Activated T-cell treated with anti-CD3 and anti-CD28 coated beads, Interleukin-2, amount 50 U/mL, for 72 hours (primary cell): ENCODE data around the gene CAMTA1. TPM values are rescaled to one million over a fixed set of nuclear protein-coding genes. Genes with fewer than 3 reads are reported as not detected.

Source experiments
- ATAC-seq, 2 donors: fragments of 150-1000 bp; cut with Tn5 transposase; replicated peaks in 1 of 2; 2 replicates each; pipeline ENCODE4 v1.10.0; 2021; ENCODE audit warnings: moderate library complexity in 2 of 2, mild to moderate bottlenecking in 1 of 2
- DNase-seq, 2 donors: peaks; one replicate each; pipeline ENCODE4 v3.0.0; 2021 to 2022; ENCODE audit warnings: mixed read lengths in 1 of 2
- H3K27ac Mint-ChIP-seq: one replicate; pipeline ENCODE4 v1.8.0; 2022; ENCODE audit warnings: mild to moderate bottlenecking, moderate library complexity, mixed read lengths
- H3K27me3 Mint-ChIP-seq: one replicate; pipeline ENCODE4 v1.8.0; 2022; ENCODE audit warnings: low read depth, mixed read lengths
- H3K36me3 Mint-ChIP-seq, 2 donors: one replicate each; pipeline ENCODE4 v1.8.0; 2022; ENCODE audit warnings: mixed read lengths in 2 of 2, mild to moderate bottlenecking in 1 of 2; ENCODE audit not compliant: insufficient read depth in 2 of 2
- H3K4me1 Mint-ChIP-seq: one replicate; pipeline ENCODE4 v1.8.0; 2022; ENCODE audit warnings: low read depth, mixed read lengths
- H3K4me3 Mint-ChIP-seq, 2 donors: one replicate each; pipeline ENCODE4 v1.8.0; 2022; ENCODE audit warnings: mild to moderate bottlenecking in 2 of 2, mixed read lengths in 2 of 2, moderate library complexity in 2 of 2
- H3K9me3 Mint-ChIP-seq, 2 donors: one replicate each; pipeline ENCODE4 v1.8.0; 2022; ENCODE audit warnings: mixed read lengths in 2 of 2
- total RNA-seq, 2 donors: library from RNA; stranded (reverse); gene quantifications; one replicate each; pipeline ENCODE4 v1.2.3, GENCODE V29; 2022

Gene CAMTA1
- total RNA-seq, 2 donors from 2014 or later: 47.8 to 63.3 TPM

DNA sequence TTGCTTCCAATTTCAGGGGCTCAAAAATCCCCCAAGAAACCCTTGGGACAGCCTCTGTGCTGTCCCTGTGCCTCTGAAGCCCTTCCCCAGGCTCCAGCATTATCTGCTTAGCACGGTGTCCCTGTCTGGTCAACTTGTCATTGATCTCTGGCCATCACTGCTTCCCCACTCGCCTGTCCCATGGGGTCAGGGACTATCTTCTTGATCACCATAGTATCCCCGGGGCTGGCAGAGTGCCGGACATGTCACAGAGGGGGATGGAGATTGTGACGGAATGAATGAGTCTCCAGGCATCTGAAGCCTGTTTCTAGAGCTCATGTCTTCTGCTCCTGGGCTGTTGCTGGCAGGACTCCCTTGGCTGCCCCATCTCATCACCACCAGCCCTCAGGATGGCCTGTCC, 886.4 kb downstream of the CAMTA1 start:
- Mint-ChIP-seq H3K27ac (no peak overlapping the region), H3K9me3 (no peaks in the 10 kb centered on the region), H3K4me3 (no peak overlapping the region), H3K27me3 (no peaks in the 10 kb centered on the region), H3K36me3 (no peaks in the 10 kb centered on the region), H3K4me1 (no peaks in the 10 kb centered on the region)
- DNase-seq (no peak), ATAC-seq (no peak)

DNA sequence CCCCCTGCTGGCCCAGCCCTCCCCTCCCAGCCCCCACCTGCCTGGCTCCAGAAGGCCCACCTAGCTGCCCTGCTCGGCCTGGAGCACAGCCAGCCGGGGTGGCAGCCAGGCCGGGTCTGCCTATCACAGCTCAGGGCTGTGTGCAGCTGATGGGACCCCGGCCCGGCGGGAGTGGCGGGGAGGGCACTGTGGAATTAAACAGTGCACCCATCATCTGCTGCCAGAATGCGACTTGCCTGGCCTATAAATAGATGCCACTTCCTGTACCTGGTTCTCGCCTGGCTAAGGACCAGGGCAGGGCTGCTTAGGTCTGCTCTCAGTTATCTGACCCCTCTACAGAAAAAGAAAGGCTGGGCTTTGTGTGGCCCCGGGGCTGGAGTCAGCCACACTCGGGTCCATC, 887.6 kb downstream of the CAMTA1 start:
- DNase-seq (no peak), ATAC-seq (no peak)
- Mint-ChIP-seq H3K4me1 (no peaks in the 10 kb centered on the region), H3K4me3 (no peak overlapping the region), H3K27ac (no peak overlapping the region), H3K9me3 (no peaks in the 10 kb centered on the region), H3K27me3 (no peaks in the 10 kb centered on the region), H3K36me3 (no peaks in the 10 kb centered on the region)

DNA sequence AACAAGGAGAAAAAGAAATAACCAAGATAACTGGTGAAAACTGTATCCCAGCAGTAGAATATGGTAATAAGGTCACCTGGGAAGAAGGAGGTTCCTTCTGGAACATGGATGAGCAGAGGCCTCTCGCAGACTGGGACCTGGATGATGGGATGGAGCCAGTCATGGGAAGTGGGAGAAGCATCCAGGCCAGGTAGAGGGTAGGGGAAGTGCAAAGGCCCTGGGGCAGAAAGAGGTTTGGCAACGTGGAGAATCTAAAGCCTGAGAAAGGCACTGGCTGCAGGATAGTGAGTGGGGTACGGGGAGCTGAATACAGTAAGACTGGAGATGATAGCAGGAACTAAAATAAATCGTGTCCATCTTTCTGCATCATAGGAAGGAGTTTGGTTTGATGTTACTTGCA, 889.7 kb downstream of the CAMTA1 start:
- Mint-ChIP-seq H3K9me3 (no peaks in the 10 kb centered on the region), H3K36me3 (no peaks in the 10 kb centered on the region), H3K27me3 (peaks cover 7% of the 10 kb centered on the region), H3K27ac (no peak overlapping the region), H3K4me3 (no peak overlapping the region), H3K4me1 (no peaks in the 10 kb centered on the region)
- ATAC-seq: no peak
- no peak for DNase-seq

DNA sequence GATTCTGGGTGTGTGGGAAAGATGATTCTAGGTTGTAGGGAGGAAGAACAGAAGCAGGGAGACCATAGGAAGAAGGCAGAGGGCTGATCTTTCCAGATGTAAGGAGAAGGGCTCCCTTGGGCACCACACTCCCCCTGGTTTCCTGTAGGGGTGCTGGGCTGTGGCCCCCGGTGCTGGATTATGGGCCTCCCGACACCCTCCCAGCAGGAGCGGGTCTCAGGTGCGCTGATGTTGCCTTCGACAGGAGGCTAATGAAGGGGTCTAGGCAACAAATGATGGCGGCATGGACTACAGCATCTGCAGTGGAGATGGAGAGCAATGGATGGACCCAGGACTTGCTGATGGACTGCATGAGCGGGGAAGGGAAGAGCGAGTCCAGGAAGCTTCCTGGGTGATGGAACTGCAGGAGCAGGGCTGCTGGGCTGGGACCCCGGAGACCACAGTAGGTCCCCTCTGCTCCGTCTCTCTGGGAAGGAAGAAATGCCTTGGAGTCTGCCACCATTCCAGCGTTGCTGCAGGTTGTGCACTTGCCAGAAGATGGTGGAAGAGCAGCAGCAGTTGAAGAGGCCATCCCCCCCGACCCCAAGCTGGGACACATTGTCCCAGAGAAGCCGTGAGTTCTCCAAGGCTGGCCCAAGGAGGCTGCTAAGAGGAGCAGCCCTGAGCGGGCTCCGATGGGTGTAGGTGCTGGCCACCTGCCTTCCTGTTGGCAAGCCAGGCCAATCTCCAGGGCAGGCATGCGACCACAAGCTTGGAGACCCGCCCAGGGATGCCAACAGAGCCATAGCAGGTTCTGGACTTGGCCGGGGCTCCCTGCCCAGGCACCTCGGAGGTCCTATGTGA, 890.4 kb downstream of the CAMTA1 start:
- no peaks in the 10 kb centered on the region for H3K36me3 Mint-ChIP-seq

DNA sequence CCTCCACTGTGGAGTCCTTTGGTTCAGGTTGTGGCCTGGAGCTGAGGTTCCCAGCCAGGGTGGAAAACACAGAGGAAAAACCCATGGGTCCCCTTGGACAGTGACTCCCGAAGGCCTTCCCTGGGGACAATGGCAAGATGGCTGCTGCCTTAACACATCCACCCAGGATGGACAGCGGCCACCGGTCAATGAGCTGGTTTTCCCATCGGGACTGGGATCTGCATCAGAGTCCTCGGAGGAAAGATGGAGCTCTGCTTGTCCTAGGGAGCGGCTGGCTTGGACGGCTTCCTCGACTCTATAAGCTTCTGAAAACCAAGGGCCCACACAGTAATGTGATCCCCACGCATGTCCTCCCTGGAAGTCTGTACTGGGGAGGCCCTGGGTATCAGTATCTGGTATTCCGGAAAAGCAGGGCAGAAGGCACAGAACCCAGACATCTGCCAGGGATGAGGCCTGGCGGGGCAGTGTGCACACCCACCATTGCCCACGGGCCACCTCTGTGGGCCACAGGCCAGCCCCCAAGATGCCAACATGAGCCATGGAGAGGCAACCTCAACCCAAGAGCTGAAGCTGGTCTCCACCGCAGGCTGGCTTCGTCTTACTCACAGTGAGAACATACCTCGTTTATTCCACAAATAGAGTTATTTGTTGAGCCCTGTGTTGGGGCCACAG, 891.2 kb downstream of the CAMTA1 start:
- Mint-ChIP-seq H3K27me3 (peaks cover 7% of the 10 kb centered on the region), H3K4me3 (no peak overlapping the region), H3K27ac (no peak overlapping the region), H3K36me3 (no peaks in the 10 kb centered on the region), H3K4me1 (no peaks in the 10 kb centered on the region), H3K9me3 (no peaks in the 10 kb centered on the region)
- ATAC-seq (no peak), DNase-seq (no peak)

More for the DNA sequence above, 890.4 kb downstream of the CAMTA1 start:
- ATAC-seq: no peak
- Mint-ChIP-seq H3K4me3 (no peak overlapping the region), H3K27me3 (peaks cover 7% of the 10 kb centered on the region), H3K27ac (no peak overlapping the region), H3K4me1 (no peaks in the 10 kb centered on the region), H3K9me3 (no peaks in the 10 kb centered on the region)
- no peak for DNase-seq

DNA sequence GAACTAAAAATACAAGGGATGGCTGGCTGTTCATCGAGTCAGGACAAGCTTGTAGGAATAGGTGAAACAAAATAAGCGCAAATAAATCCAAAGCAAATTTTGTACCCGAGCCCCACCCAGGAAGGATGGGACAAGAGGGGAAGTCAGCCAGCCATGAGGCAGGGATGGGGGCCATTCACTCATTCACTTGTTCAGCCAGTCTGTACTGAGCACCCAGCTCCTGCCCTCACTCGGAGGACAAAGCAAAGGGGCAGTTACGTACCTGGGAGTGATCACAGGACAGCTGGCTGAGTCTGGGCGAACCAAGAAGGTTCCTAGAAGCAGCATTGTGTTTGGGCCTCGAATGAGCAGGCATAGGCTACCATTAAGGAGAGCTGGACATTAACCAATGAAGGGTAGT, 891.9 kb downstream of the CAMTA1 start:
- Mint-ChIP-seq H3K4me1 (no peaks in the 10 kb centered on the region), H3K27me3 (peaks cover 7% of the 10 kb centered on the region), H3K4me3 (no peak overlapping the region), H3K36me3 (no peaks in the 10 kb centered on the region), H3K9me3 (no peaks in the 10 kb centered on the region), H3K27ac (no peak overlapping the region)
- no peak for DNase-seq
- no peak for ATAC-seq

DNA sequence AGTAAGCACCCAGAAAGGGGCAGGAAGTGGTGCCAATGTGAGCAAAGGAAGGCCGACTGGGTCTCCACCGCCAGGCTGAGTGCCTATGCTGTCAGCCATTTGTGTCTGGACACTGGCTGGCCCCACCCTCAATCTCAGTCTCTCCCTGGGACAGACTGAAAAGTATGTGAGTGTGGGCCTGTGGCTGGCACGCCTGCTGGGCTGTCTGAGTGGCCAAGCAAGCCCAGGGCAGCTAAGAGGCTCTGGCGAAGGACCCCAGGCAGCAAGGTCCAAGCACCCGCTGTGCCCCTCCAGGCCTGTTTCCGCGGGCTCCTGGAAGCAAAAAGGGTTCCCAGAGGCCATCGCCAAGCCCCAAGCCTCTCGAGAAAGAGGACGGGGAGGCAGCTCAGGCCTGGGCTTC, 892.6 kb downstream of the CAMTA1 start:
- no peak overlapping the region for H3K4me3 Mint-ChIP-seq
- no peaks in the 10 kb centered on the region for H3K4me1 Mint-ChIP-seq
- H3K27ac Mint-ChIP-seq: no peak overlapping the region
- peaks cover 7% of the 10 kb centered on the region for H3K27me3 Mint-ChIP-seq
- no peak for DNase-seq
- H3K9me3 Mint-ChIP-seq: no peaks in the 10 kb centered on the region
- no peaks in the 10 kb centered on the region for H3K36me3 Mint-ChIP-seq
- ATAC-seq: no peak

DNA sequence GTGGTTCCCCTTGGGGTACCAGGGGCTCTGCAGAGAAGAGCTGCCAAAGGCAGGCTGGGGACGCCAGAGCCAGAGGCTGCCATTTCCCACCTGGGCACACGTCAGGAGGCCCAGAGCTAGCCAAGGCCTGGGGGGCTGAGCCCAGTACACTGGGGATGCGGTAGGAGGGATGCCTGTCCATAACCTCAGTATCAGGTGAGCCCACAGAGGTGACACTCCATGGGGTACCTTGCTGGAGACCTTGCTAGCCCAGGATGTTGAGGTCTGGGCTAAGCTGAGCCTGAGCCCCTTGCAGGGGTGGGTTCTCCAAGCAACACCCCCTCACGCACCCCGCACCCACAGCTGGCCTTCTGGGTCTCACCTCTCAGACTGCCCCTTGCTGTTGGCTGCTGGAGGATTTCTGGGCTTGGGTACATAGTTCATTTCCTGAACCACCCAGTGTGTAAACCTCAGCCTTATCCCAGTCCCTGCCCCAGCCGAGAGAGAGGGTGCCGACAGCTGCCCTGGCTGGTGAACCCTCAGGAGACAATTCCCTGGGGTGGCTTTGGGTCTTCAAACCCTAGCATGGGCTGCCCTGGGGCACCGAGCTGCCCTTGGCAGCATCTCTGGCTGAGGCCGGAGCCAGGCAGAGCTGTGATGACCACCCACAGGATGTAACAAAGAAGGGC, 893.4 kb downstream of the CAMTA1 start:
- H3K4me3 Mint-ChIP-seq: peak overlapping the region; percentile 39 to 65
- H3K9me3 Mint-ChIP-seq: no peaks in the 10 kb centered on the region
- H3K4me1 Mint-ChIP-seq: no peaks in the 10 kb centered on the region

DNA sequence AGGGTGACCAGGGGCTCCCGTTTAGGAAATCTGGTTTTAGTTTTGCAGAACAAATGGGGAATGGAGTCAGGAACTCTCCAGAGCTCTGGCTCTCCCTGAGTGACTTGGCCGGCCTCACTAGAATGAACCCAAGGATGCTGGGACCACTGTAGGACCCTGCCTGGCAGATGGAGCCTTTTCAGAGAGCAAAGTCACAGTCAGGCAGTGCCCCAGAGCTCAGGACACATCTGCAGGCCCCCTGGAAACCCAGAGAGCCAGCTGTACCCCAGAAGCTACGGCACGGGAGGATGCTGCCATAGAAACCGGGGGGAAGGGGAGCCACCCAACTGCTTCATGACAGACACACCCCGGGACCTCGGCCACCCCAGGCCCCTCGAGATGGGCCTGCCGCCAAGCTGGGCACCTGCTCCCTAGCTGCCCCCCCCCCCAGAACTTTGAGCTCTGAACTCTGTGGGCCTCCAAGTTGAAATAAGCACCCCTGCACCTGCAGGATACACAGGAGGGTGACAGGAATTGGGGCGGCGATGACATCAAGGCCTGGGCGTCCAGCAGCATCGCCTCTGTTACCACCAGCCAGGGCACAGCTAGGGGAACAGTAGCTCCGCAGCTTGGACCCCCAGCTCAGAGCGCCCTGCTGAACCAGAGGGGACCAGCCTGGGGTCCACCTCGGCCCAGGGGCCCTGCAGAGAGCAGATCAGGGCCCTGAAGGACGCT, 894.1 kb downstream of the CAMTA1 start:
- peak overlapping the region; percentile 39 to 65 for H3K4me3 Mint-ChIP-seq
- DNase-seq: no peak
- peaks cover 7% of the 10 kb centered on the region for H3K27me3 Mint-ChIP-seq
- H3K36me3 Mint-ChIP-seq: no peaks in the 10 kb centered on the region
- no peak for ATAC-seq
- no peaks in the 10 kb centered on the region for H3K4me1 Mint-ChIP-seq
- no peak overlapping the region for H3K27ac Mint-ChIP-seq
- no peaks in the 10 kb centered on the region for H3K9me3 Mint-ChIP-seq

More for the DNA sequence above, 893.4 kb downstream of the CAMTA1 start:
- H3K27me3 Mint-ChIP-seq: peaks cover 7% of the 10 kb centered on the region
- H3K36me3 Mint-ChIP-seq: no peaks in the 10 kb centered on the region
- no peak overlapping the region for H3K27ac Mint-ChIP-seq
- no peak for ATAC-seq
- no peak for DNase-seq

DNA sequence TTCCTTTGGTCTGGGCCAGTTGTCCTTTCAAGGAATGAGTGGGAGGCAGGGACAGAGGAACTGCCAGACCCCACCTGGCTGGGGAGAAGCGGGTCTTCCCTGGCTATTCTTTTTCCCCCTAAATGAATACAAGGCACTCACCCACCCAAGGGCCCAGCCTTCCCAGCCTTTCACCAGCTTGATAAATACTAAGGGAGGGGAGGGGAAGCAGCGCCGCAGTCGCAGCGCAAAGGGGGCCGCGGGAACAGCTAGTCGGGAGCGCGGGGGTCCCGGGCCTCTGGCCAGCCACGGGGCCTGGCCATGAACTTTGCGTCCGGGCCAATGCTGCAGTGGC, 894.6 kb downstream of the CAMTA1 start:
- no peak for DNase-seq
- H3K27ac Mint-ChIP-seq: no peak overlapping the region
- no peaks in the 10 kb centered on the region for H3K36me3 Mint-ChIP-seq
- peak overlapping the region; percentile 26 to 65 for H3K4me3 Mint-ChIP-seq
- no peaks in the 10 kb centered on the region for H3K4me1 Mint-ChIP-seq
- H3K9me3 Mint-ChIP-seq: no peaks in the 10 kb centered on the region
- ATAC-seq: no peak
- peaks cover 7% of the 10 kb centered on the region for H3K27me3 Mint-ChIP-seq

DNA sequence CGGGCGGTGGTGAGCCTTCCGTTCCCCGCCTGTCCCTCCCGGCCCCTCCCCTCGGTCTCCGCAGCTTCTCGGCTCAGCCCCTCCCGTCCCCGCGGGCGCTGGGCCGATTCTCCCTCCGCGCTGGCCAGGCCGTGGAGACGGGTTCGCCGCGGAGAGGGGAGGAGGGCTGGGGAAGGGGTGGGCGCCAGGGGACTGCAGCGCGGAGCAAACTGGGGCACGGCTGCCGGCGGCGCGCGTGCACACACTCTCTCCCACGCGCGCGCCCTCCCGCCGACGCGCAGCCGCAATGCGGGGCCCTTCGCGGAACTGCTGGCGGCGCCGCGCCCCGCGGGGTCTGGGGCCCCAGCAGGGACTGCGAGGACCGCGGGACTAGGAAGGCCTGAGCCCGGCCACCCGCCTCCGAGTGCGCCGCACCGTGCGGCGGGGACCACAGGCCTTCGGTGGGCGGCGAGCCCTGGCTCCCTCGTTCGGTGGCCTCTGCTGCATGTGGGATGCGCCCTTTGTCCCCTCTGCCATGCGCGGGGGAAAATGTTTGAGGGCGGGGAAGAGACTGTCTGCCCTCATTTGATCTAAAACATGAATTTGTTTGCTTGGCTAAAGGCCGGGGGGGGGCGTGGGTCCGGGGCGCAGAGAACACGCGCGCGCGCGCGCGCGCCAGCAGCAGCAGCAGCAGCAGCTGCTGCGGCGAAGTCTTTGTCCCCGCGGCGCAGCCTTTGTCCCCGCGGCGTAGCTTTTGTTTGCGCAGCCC, 895.1 kb downstream of the CAMTA1 start:
- ATAC-seq (peak; percentile 61 to 75), DNase-seq (peak; percentile 25 to 40)
- Mint-ChIP-seq H3K9me3 (no peaks in the 10 kb centered on the region), H3K4me1 (no peaks in the 10 kb centered on the region), H3K27me3 (peaks cover 7% of the 10 kb centered on the region), H3K27ac (no peak overlapping the region), H3K4me3 (peak overlapping the region; percentile 75 to 77), H3K36me3 (no peaks in the 10 kb centered on the region)

DNA sequence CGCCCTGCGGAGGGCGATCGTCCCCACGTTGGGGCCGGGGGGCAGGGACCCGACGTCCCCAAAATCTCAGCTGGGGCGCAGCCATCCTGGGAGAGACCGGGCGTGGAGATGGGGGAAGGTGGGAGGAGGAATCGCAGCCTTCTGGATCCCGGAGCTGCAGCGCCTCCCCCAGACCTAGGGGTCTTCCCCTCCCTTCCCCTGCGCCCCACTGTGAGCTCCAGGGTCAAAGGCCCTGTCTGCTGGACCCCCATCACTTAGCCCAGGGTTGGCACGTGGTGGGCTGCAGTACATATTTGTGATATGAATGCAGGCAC, 895.7 kb downstream of the CAMTA1 start:
- DNase-seq: no peak
- H3K36me3 Mint-ChIP-seq: no peaks in the 10 kb centered on the region
- no peaks in the 10 kb centered on the region for H3K9me3 Mint-ChIP-seq
- no peaks in the 10 kb centered on the region for H3K4me1 Mint-ChIP-seq
- H3K27me3 Mint-ChIP-seq: peaks cover 12% of the 10 kb centered on the region
- H3K4me3 Mint-ChIP-seq: peak overlapping the region; percentile 75 to 77
- no peak overlapping the region for H3K27ac Mint-ChIP-seq
- ATAC-seq: no peak
